Cardiac fibroblast (primary cell): ENCODE measurements around the gene GMIP.

Experiments used
- DNase-seq, 2 donors: peaks; one replicate each; pipeline versions ENCODE4 v3.0.0 to v3.0.0-alpha.2; 2010; ENCODE audit warnings: low read depth in 2 of 2
- H3K4me3 ChIP-seq, 2 donors: replicated peaks in 1 of 2; 1 replicate in 1 of 2; 2 replicates in 1 of 2; pipeline ENCODE4 v1.5.1; 2011; ENCODE audit warnings: low read depth in 2 of 2, low read length in 2 of 2, mild to moderate bottlenecking in 2 of 2, moderate library complexity in 1 of 2
- TF ChIP-seq, protein P1 (sequence below): IDR thresholded peaks from one replicate; pipeline ENCODE4 v1.5.1; 2011; ENCODE audit warnings: low read depth, mild to moderate bottlenecking, low read length, inconsistent platforms

The GMIP gene

DNA sequence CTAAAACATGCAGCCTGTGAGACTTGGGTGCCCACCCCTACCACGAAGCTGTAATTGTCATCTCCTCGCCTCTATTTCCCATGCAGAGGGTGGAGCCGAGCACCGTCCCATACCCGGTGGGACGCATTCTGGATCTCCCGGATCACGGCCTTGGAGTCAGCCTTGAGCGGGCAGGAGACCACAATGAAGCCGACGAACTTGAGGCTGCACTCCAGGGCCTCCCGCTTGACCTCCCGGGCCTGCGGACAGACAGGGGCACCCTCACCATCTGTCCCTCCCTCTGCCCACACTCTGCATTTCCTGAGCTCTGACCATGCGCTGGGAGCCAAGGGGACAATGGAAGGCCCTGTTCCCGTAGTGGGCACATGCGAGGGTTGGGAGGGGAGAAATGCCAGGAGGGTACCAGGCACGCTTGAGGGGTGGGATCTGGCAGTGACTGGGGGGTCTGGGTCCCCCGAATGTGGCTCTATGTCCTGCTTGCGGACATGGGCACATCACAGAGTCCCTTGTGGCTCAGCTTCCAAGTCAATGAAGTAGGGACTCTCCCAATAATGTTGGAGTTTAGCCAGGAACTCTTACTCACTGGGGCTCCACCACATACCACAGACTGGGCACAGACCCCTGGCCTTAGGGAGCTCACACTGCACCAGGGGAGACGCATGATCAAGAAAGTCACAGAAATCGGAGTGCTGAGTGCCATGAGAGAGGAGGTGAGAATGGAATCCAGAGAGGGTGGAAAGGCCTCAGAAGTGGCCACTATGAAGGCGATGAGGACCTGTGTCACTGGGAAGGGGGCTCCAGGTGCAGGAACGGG is 9.2 kb upstream of the GMIP start:
- no peak overlapping the region for H3K4me3 ChIP-seq
- TF ChIP-seq, protein P1, sequence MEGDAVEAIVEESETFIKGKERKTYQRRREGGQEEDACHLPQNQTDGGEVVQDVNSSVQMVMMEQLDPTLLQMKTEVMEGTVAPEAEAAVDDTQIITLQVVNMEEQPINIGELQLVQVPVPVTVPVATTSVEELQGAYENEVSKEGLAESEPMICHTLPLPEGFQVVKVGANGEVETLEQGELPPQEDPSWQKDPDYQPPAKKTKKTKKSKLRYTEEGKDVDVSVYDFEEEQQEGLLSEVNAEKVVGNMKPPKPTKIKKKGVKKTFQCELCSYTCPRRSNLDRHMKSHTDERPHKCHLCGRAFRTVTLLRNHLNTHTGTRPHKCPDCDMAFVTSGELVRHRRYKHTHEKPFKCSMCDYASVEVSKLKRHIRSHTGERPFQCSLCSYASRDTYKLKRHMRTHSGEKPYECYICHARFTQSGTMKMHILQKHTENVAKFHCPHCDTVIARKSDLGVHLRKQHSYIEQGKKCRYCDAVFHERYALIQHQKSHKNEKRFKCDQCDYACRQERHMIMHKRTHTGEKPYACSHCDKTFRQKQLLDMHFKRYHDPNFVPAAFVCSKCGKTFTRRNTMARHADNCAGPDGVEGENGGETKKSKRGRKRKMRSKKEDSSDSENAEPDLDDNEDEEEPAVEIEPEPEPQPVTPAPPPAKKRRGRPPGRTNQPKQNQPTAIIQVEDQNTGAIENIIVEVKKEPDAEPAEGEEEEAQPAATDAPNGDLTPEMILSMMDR, result no peak
- peak; percentile 13 to 34 for DNase-seq

DNA sequence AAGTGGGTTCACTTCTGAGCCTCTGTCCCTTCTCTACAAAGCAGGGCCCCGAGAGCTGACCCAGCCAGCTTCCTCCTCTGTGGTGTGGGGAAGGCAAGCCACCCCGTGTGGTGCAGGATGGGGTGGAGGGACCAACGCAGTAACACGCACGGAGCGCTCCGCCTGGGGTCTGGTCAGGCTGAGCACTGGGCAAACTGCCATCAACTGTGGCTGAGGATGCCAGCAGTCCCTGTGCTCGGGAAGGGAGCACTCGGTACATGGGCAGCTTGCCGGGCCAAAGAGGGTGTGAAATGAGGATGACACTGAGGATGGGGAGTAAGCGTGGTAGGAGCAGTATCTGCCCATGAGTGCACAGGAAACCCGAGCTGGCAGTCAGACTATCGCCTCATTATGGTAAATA is 7.6 kb upstream of the GMIP start:
- DNase-seq, result no peak
- H3K4me3 ChIP-seq, result no peak overlapping the region
- TF ChIP-seq, protein P1, result no peak

DNA sequence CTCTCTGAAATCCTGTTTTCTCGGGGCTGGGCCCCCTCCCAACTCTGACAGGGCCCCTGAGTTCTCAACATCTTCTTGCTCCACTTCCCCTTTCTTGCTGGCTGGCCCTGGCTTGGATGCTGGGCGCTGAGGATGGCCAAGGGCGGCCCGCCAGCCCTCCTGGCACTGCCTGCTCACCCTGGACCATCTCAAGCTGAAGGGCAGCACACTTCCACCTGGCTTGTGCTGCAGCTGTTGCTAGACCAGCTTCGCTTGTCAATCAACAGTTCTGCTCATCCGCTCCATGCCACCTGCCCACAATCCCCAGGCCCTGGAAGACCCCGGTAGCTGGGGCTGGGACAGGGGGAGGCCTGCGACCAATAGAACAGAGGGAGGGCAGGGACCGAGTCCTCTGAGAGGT is 6.9 kb upstream of the GMIP start:
- H3K4me3 ChIP-seq, result no peak overlapping the region

DNA sequence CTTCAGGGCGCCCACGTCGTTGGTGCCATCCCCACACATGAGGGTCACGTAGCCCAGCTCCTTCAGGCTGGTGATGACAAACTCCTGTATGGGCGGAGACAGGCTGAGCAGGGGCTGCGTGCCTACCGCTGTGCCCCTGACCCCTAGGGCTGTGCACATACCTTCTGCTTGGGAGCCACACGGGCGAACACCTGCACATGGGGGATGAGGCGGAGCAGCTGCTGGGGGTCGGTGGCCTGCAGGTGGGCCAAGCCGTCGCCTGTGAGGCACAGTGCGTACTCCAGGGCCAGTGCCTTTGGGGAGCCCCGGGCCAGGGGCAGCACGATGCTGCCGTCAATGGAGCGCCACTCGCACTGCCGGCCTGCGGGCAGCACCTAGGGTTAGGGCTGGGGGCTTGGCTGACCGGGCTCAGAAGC is 6.1 kb upstream of the GMIP start:
- TF ChIP-seq, protein P1, result no peak
- no peak for DNase-seq
- H3K4me3 ChIP-seq, result no peak overlapping the region

More for the DNA sequence above, 6.9 kb upstream of the GMIP start:
- TF ChIP-seq, protein P1, result no peak
- no peak for DNase-seq

- H3K4me3 ChIP-seq, result no peak overlapping the region
- DNase-seq, result no peak
- TF ChIP-seq, protein P1, result no peak
Measured at GRCh38 chr19:19649155-19649554, 5.7 kb upstream of the GMIP start.

GRCh38 chr19:19647037-19647835 is 3.8 kb upstream of the GMIP start:
- TF ChIP-seq, protein P1, result no peak
- no peak for DNase-seq
- no peak overlapping the region for H3K4me3 ChIP-seq
